ENCODE data around the gene GPR139. TPM values are rescaled to one million over a fixed set of nuclear protein-coding genes. Genes with fewer than 3 reads are reported as not detected.

GPR139 gene
- not detected for total RNA-seq
- long read RNA-seq: 0 reads

DNA sequence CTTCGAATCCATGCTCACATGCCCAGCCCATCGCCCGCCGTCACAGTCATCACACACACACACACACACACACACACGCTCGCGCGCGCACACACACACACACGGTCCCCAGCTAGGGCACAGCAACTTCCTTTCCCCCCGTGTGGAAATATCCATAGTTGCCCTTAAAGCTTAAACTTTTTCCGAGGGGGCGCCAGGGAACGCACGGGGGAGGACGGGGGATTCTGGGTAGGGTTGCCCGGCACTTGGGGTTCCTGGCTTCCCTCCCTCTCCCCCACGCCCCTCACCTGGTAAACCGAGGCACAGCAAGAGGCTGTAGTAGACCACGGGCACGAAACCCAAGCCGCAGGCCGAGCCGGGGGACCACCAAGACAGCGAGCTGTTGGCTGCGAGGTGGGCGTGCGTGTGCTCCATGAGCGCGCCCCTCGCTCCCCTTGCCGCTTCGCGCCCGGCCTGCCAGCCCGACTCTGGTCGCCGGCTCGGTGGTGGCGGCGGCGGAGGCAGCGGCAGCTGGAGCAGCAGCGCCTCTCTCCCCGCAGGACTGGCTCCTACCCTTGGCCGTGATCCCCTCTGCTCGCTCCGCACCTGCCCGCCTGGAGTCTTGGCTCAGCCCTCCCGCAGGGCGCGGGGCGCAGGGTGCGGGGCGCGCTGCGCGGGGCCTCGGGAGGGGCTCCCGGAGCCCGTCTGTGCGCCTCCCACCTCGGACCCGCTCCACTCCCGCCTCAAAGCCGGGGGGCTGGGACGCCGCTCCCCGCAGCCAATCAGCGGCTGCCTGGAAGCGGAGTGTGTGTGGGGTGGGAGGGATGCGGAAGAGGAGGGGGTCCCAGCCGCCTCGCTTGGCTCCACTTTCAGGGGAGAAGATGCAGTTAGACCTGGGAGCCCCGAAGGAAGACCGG, at the start of gene GPR139:
GPR139 (minus strand) TSS at position 688 of the 896 bp plus-strand sequence; CDS start at position 414, 274 bp downstream.
- intact Hi-C loops (cut with DNase I, micrococcal nuclease): no loop called here
- ATAC-seq (no peak), DNase-seq (no peak)

DNA sequence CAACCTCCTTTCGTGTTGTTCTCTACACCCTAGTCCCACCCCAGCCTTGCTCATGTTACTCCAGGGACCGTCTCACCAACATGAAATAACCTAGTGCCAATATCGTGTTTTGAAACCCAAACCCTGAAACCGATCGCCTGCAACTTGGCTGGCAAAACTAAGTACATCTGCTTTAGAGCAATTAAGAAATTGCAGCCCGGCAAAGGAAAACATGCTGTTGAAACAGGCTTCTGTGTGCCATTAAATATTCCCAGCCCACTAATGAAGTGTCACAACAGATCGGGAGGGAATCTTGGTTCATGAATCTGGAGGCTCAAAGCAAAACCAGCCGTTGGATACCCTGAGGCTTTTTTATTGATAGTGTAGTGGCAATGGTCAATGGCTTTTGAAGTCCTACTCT, 48.3 kb upstream of the GPR139 start:
- ATAC-seq: no peak
- DNase-seq: no peak
- intact Hi-C loops (cut with DNase I, micrococcal nuclease): no loop called here

DNA sequence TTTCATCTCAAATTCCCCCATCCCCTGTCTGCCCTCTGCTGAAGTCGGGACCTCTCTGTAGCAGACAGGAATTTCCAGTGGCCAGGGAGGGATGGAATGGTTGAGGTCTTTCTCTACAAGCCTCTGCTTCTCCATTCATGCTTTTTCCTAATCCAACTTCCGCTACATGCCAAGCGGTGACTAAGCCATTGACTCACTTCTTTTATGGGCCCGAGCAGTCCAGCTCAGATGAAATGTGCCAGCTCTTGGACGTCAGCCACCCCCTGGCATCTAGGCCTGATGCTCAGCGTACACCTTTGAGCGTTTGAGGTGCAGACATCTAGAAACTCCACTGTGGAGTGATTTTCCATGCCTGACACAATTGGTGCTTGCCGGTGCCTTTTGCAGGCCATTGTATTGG, 40.7 kb upstream of the GPR139 start:
- ATAC-seq (peak; percentile 56), DNase-seq (peak; percentile 14 to 33)
- intact Hi-C loops (cut with DNase I, micrococcal nuclease): no loop called here

DNA sequence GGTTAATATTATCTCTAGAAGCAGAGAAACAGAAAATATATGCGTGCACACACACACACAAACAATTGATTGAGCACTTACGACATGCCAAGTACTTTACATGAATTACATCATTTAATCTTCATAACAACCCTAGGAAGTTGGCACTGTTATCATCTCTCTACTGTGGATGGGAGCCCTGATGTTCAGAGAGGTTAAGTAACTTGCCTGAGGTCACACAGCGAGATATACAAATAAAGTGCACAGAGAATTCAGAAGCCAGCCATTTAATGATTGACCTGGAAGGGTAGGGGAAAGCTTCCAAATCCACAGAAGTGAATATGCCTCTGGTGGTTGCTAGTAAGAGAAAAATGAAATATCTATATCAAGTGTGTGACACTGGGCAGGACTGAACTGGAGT, 37.5 kb upstream of the GPR139 start:
- no peak for DNase-seq
- no peak for ATAC-seq
- intact Hi-C loops (cut with DNase I, micrococcal nuclease): no loop called here

DNA sequence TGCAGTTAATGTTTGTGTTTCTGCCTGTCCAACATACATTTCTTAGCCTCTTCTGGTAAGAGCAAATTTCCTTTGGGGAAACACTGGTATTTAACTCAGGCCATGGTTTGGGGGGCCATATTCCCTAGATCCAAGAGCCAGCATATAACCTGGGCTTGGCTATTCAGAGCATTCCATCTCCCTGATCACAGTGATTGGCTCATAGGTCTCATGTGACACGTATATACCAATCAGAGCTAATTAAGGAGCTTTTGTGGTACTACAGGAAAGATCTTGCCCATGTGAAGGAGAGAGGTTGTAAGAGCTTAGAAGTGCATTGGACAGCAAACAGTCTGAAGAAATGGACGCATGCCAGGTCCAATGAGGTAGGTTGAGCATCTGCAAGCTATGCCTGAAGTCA, 33.4 kb upstream of the GPR139 start:
- intact Hi-C loops (cut with DNase I, micrococcal nuclease): no loop called here
- ATAC-seq (no peak), DNase-seq (no peak)

DNA sequence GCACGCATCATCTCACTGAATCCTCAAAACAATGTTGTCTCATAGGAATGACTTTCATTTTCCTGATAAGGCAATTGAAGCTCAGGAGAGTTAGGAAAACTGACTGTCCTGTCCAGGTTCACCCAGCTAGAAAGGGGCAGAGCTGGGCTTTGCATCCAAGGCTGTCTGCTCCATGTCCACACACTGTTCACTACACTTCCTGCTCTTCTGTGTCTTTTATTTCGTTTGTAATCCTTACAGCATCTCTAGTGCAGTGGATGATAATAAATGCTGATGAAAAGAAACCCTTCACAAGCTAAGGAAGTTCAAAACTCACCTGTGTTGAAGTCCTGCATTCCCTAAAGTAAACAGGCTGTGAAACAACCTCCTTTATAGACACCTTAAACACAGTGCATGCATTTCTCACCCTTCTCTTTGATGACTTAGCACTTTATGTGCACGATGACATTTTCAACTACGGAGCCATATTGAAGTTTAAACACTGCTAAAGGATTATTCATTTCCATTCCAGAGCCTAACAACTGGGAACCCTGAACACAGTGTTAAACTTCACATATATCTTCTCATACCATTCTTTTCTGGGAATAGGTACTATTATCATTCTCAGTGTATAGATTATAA, 31.0 kb upstream of the GPR139 start:
- intact Hi-C loops (cut with DNase I, micrococcal nuclease): no loop called here
- no peak for DNase-seq
- no peak for ATAC-seq

DNA sequence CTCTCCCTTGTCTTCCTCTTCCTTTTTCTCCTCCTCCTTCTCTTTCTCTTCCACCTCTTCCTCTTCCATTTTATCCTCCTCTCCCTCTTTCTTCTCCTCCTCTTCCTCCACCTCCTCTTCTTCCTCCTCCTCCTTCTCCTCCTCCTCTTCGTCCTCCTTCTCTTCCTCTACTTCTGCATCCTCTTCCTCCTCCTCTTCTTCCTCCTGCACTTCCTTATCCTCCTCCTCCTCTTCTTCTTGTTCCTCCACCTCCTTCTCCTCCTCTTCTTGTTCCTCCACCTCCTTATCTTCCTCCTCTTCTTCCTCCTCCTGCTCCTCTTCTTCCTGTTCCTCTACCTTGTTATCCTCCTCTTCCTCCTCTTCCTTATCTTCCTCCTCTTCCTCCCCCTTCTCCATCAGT, 28.8 kb upstream of the GPR139 start:
- ATAC-seq (no peak), DNase-seq (no peak)
- intact Hi-C loops (cut with DNase I, micrococcal nuclease): no loop called here

DNA sequence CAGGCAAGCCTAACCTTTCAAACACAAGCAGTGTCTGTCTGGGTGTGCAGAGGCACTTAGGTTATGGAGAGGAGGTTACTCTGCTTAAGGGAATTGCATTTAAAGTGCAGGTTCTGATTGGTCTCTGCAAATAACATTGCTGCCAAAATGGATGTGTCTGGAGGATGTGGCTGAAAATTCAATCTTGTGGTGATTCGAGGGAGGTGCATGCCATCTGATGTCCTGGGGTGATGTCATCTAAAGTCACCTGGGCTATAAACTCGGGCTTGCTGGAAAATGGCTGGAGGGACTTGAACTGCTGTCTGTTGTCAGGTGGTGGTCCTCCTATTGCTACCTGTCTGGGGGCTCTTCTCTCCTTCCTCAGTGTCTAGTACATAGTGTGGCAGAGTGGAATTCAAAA, 28.3 kb upstream of the GPR139 start:
- DNase-seq (no peak), ATAC-seq (no peak)
- intact Hi-C loops (cut with DNase I, micrococcal nuclease): no loop called here

DNA sequence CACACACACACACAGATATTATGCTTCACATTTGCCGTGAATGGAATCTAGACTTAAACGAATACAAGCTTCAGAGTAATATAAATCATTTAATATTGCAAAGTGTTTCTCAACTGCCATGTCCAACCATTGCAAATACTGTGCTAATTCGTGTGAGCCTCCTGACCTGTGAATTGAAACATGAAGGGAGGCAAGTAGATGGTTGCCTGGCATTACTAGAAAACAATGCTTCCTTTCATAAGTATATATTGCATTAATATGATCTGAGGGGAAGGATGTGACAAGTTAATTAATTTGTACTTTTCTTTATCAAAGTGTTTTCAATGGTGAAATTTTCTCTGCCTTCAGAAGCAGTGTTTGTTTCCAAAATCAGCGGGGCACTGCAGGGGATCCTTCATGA, 25.7 kb upstream of the GPR139 start:
- no peak for DNase-seq
- intact Hi-C loops (cut with DNase I, micrococcal nuclease): no loop called here
- ATAC-seq: no peak

DNA sequence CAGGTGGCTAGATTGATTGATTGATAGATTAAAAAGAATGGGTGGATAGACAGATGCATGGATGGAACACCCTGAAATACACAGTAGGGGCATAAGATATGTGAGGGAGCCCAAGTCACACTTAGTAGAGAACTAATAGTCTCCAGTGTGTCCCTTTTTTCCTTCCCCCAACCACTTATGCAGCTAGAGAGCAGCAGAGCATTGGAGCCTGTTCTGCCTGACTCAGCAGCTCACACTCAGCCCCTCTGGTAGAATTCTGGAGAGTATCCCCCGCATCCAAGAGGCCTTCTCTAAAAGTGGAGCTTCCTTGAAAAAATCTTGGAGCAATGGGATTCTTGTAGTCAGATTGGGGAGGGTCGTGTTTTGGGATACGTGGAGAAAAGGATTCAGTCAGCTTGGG, 20.5 kb upstream of the GPR139 start:
- intact Hi-C loops (cut with DNase I, micrococcal nuclease): no loop called here
- ATAC-seq: no peak
- no peak for DNase-seq

DNA sequence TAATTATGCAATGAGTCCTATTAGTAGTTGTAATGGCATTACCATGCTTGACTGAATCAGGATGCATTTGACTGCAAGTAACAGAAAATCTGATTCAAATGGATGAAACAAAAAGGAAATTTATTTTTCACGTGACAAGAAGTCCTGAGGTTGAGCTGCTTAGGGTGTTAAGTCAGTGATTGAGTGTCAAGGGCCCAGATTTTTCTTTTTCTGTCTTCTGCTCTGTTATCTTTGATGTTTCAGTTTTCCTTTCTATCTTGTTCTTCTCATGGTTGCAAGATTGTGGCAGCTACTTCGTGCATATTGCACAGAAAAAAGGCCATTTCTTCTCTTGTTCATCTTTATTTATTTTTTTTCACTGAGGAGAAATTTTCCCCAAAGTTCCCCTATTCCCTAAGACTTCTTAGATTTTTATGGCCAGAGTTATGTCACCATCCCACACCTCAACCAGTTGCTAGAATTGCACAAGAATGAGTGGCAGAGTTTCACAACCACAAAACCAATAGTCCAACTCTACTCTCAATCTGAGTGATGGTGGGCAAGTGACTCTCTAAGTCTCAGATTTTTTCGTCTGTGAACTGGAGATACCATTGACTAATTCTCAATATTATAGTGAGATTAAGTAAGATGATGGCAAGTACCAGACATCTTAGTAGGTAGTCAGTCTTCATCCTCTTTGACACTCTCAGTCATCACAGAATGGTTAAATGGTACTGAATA, 15.7 kb upstream of the GPR139 start:
- intact Hi-C loops (cut with DNase I, micrococcal nuclease): no loop called here
- no peak for ATAC-seq
- no peak for DNase-seq

DNA sequence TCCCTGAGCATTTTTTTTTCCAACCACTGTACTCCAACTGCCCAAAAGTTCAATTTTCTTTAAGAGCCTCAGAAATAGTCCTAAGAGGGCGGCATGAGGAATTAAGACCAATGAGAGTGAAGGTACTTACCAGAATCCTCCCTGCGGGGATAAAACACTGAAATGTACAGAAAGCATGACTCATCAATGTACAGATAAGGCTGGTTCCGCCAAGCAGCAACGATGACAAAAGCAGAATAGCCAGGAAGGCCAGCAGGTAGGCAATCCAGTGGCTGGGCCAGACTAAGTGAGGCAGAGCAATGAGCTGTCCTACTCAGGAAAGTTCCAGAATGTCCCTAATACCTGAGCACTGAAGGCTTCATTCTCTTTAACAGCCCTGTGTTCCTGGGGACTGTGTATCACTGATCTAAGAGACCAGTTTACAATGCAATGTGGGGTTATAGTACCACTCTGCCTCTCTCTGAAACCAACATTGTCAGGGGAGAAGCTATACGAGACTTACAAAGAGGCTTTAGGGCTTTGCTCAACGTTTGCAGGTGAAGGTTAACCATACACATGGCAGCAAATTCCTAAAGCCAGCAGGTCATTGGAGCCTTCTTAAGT, 11.0 kb upstream of the GPR139 start:
- intact Hi-C loops (cut with DNase I, micrococcal nuclease): no loop called here
- ATAC-seq (no peak), DNase-seq (no peak)

DNA sequence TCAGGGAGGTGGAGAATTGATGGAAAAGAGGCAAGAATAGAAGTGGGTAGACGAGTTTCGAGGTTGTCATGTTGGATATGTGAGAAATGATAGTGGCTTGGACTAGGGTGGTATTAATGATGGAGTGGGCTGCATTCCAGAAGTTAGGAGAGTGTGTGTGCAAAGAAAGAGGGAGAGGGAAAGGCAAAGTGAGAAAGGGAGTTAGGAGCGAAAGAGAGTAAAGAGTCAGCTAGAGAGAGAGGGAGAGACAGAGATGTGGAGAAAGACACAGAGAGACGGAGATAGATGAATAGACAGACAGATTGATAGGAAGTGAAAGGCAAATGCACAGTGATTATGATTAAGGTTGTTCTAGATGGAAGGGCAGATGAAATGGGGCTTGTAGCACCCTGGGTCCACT, 5.4 kb upstream of the GPR139 start:
- ATAC-seq: no peak
- DNase-seq: no peak
- intact Hi-C loops (cut with DNase I, micrococcal nuclease): no loop called here

DNA sequence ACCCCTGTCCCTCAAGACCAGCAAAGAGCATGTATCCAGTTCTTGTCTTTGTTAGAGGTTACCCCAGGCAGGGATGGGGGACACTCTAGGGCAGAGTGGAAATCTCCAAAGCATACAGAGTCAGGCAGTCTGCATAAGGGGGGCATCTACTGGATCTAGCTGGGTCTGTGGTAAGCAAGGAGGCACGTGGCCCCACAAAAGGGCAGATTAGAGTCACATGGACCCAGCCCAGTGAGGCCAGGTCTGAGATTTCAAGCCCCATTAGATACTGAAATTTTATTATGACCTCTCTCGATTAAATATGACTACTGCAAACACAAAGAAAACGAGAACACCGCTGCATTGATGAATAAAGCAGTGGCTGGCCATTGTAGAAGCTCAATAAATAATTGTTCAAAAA, 1.6 kb upstream of the GPR139 start:
- DNase-seq (no peak), ATAC-seq (no peak)
- intact Hi-C loops (cut with DNase I, micrococcal nuclease): no loop called here

DNA sequence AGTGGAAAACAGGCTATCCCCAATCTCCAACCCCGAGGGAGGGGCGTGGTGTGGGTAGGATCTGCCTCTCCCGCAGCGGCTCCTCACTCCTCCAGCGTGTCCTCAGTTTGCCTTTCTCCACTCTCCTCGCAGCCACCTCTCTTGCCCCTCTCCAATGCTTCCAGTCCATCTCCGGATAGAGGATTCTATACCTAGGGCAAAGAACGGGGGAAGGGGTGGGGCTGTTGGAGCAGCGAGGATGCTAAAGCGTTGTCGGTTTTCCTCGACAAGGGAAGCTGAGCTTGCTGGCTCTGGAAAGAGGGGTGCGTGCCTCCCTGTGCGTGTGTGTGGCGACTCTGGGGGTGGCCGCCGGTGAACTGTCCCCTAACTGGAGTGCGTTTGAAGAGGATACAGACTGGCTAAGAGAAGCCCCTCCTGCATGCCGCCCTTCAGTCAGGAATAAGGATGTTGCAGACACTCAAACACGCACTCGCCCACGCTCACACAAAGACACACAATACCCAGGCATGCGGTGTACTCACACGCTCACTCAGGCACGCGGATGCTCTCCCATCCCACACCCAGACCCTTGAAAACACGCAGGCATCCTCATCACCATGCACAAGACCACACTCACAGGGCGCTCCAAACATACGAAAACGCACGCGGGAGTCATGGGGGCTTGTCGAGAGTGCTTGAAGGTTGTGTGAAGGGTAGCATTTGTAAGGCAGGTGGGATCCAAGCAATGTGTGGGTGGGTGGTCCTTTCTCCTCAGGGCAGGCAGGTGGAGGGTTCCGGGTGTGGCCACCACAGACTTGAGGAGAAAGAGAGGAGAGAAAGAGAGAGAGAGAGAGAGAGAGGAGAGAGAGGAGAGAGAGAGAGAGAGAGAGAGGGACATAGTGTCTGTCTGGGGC, 655 bp upstream of the GPR139 start:
- ATAC-seq: no peak
- DNase-seq: no peak

DNA sequence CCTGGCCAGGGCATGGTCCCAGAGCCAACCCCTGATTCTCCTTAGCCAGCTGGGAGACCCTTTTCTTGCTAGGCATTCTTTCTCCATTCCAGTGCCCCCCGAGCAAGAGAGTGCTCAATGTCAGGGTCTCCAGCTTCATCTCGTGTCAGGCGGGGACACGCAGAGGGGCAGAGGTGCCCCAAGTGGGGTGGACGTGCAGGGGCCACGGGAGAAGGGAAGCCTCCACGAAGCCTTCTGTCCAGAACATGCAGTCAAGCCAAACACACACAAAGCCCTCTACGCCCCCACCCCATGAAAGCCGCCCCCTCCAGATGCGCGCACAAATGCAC, 852 bp downstream of the GPR139 start:
- no peak for ATAC-seq
- DNase-seq: no peak
- intact Hi-C loops (cut with DNase I, micrococcal nuclease): no loop called here

More for the DNA sequence above, 655 bp upstream of the GPR139 start:
- intact Hi-C loops (cut with DNase I, micrococcal nuclease): no loop called here

DNA sequence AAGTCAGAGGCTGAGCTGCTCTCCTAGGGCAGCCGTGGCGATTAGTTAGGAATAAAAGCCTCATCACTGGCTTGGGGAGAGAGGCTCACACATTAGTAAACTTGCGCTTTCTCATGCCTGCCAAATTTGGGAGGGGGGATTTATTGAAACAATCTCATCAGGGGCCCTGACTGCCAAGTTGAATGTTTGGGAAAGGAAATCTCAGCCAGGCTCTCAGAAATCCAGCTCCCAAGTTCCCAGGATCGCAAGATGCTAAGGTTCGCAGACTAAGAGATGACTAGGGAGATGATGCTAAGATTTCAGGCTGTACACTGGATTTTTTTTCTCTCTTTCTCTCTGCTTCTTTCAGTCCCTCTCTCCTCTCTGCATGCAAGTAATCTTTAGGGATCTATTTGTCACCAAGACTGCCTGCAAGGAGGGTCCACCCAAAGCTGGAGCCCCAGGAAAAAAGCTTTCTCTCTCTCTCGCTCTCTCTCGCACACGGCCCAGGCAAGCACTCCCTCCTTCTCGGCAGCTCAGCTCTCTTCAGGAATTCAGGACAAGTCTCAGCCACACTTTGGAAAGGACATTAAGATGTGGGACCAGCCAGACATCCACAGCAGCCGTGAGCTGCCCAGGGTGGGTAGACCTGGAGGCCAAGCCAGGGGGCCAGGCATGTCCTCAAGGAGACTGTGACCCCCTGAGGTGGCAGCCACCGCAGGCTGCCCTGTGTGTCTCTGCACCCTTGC, 1.4 kb downstream of the GPR139 start:
- intact Hi-C loops (cut with DNase I, micrococcal nuclease): no loop called here
- no peak for DNase-seq
- no peak for ATAC-seq

DNA sequence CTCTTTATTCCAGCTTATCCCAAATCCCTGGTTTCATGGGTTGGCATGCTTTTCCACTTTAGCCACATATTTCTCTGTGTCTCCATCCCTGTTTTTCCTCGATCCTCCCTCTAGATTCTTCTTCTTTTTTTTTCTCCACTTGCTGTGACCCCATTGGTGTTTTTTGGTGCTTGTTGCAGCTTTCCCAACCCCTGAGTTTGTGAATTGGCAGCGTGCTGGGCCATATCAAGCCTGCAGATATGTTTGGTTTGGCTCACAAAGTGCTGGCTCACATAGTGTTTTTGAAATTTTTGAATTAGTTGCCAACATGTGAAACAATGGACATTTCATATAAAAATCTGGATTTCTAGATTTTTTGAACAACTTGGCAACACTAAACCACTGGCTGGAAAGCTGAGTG, 8.8 kb downstream of the GPR139 start:
- DNase-seq (no peak), ATAC-seq (no peak)

More for the DNA sequence above, 8.8 kb downstream of the GPR139 start:
- intact Hi-C loops (cut with DNase I, micrococcal nuclease): no loop called here

Measured in left colon (tissue), 2 donors.